Measurements from ENCODE around the gene SEC22A.

The SEC22A gene

GRCh38 chr3:123258811-123259420 lies 57.2 kb downstream of the SEC22A start:
- DNase-seq = peak; percentile 71 to 83 (median 82)
- Histone ChIP-seq H3K27me3 (replicated peaks in 2 of 5; ENCODE audit: control insufficient read depth in 4 of 5, insufficient read depth in 5 of 5, low read length in 4 of 5) (no peaks in the 10 kb centered on the region), H3K9me3 (ENCODE audit: control extremely low read depth in 1 of 5, control insufficient read depth in 4 of 5, insufficient read depth in 2 of 5, low read depth in 1 of 5, low read length in 4 of 5) (no peaks in the 10 kb centered on the region), H3K4me3 (ENCODE audit: control insufficient read depth in 1 of 7, extremely low read depth in 1 of 7, insufficient read depth in 4 of 7, low read depth in 2 of 7, low read length in 6 of 7) (no peak overlapping the region), H3K27ac (ENCODE audit: insufficient read depth in 1 of 2, low read depth in 1 of 2, low read length in 2 of 2, poor library complexity in 1 of 2, severe bottlenecking in 2 of 2) (no peak overlapping the region), H3K4me1 (ENCODE audit: control extremely low read depth in 1 of 4, control insufficient read depth in 4 of 4, insufficient read depth in 4 of 4, low read length in 3 of 4) (no peaks in the 10 kb centered on the region), H3K36me3 (ENCODE audit: control insufficient read depth in 4 of 4, insufficient read depth in 4 of 4, low read length in 3 of 4) (peaks cover 0 to 3% (median under 1%) of the 10 kb centered on the region in 4 experiments)
- ChIA-PET CTCF (interaction anchor here (0.7 kb wide), 1 partner anchor 229 kb away, joined by 3 read pairs; no protein-coding TSS in a partner anchor), POLR2A (no interaction called here)
- 100% methylated on average over 1 of the region's 3 CpGs for WGBS (ENCODE audit: insufficient coverage)

- WGBS (ENCODE audit: insufficient coverage) = no CpG with 5 or more reads among the region's 3 CpGs
- no peaks in the 10 kb centered on the region for H3K27me3 ChIP-seq (replicated peaks in 2 of 5; ENCODE audit: control insufficient read depth in 4 of 5, insufficient read depth in 5 of 5, low read length in 4 of 5)
- CTCF ChIA-PET = no interaction called here
- no peaks in the 10 kb centered on the region for H3K4me1 ChIP-seq (ENCODE audit: control extremely low read depth in 1 of 4, control insufficient read depth in 4 of 4, insufficient read depth in 4 of 4, low read length in 3 of 4)
- H3K36me3 ChIP-seq (ENCODE audit: control insufficient read depth in 4 of 4, insufficient read depth in 4 of 4, low read length in 3 of 4) = peaks cover 0 to 16% (median 5%) of the 10 kb centered on the region in 4 experiments
- no peak overlapping the region for H3K27ac ChIP-seq (ENCODE audit: insufficient read depth in 1 of 2, low read depth in 1 of 2, low read length in 2 of 2, poor library complexity in 1 of 2, severe bottlenecking in 2 of 2)
- no peak for DNase-seq
- POLR2A ChIA-PET = interaction anchor here (0.6 kb wide), 1 partner anchor 829 kb away, joined by 5 read pairs; no protein-coding TSS in a partner anchor
- no peak overlapping the region for H3K4me3 ChIP-seq (ENCODE audit: control insufficient read depth in 1 of 7, extremely low read depth in 1 of 7, insufficient read depth in 4 of 7, low read depth in 2 of 7, low read length in 6 of 7)
- H3K9me3 ChIP-seq (ENCODE audit: control extremely low read depth in 1 of 5, control insufficient read depth in 4 of 5, insufficient read depth in 2 of 5, low read depth in 1 of 5, low read length in 4 of 5) = peaks cover 0 to 7% (median 0%) of the 10 kb centered on the region in 5 experiments
Observed at GRCh38 chr3:123261666-123262065, 59.9 kb downstream of the SEC22A start.

- Histone ChIP-seq H3K9me3 (ENCODE audit: control extremely low read depth in 1 of 5, control insufficient read depth in 4 of 5, insufficient read depth in 2 of 5, low read depth in 1 of 5, low read length in 4 of 5) (peaks cover 0 to 11% (median 2%) of the 10 kb centered on the region in 5 experiments), H3K27ac (ENCODE audit: insufficient read depth in 1 of 2, low read depth in 1 of 2, low read length in 2 of 2, poor library complexity in 1 of 2, severe bottlenecking in 2 of 2) (no peak overlapping the region), H3K4me1 (ENCODE audit: control extremely low read depth in 1 of 4, control insufficient read depth in 4 of 4, insufficient read depth in 4 of 4, low read length in 3 of 4) (no peaks in the 10 kb centered on the region), H3K27me3 (replicated peaks in 2 of 5; ENCODE audit: control insufficient read depth in 4 of 5, insufficient read depth in 5 of 5, low read length in 4 of 5) (no peaks in the 10 kb centered on the region), H3K4me3 (ENCODE audit: control insufficient read depth in 1 of 7, extremely low read depth in 1 of 7, insufficient read depth in 4 of 7, low read depth in 2 of 7, low read length in 6 of 7) (no peak overlapping the region), H3K36me3 (ENCODE audit: control insufficient read depth in 4 of 4, insufficient read depth in 4 of 4, low read length in 3 of 4) (peaks cover 0 to 16% (median 6%) of the 10 kb centered on the region in 4 experiments)
- ChIA-PET CTCF (no interaction called here), POLR2A (no interaction called here)
- no peak for DNase-seq
- WGBS (ENCODE audit: insufficient coverage) = no CpG with 5 or more reads among the region's 2 CpGs
Observed at GRCh38 chr3:123262226-123262625, 60.5 kb downstream of the SEC22A start.

- POLR2A ChIA-PET = no interaction called here
- Histone ChIP-seq H3K27me3 (replicated peaks in 2 of 5; ENCODE audit: control insufficient read depth in 4 of 5, insufficient read depth in 5 of 5, low read length in 4 of 5) (no peaks in the 10 kb centered on the region), H3K4me1 (ENCODE audit: control extremely low read depth in 1 of 4, control insufficient read depth in 4 of 4, insufficient read depth in 4 of 4, low read length in 3 of 4) (no peaks in the 10 kb centered on the region), H3K9me3 (ENCODE audit: control extremely low read depth in 1 of 5, control insufficient read depth in 4 of 5, insufficient read depth in 2 of 5, low read depth in 1 of 5, low read length in 4 of 5) (peaks cover 0 to 11% (median 2%) of the 10 kb centered on the region in 5 experiments), H3K4me3 (ENCODE audit: control insufficient read depth in 1 of 7, extremely low read depth in 1 of 7, insufficient read depth in 4 of 7, low read depth in 2 of 7, low read length in 6 of 7) (no peak overlapping the region), H3K27ac (ENCODE audit: insufficient read depth in 1 of 2, low read depth in 1 of 2, low read length in 2 of 2, poor library complexity in 1 of 2, severe bottlenecking in 2 of 2) (no peak overlapping the region), H3K36me3 (ENCODE audit: control insufficient read depth in 4 of 4, insufficient read depth in 4 of 4, low read length in 3 of 4) (peaks cover 0 to 17% (median 7%) of the 10 kb centered on the region in 4 experiments)
- DNase-seq = no peak
- CTCF ChIA-PET = no interaction called here
- no CpG with 5 or more reads among the region's 5 CpGs for WGBS (ENCODE audit: insufficient coverage)
Observed at GRCh38 chr3:123262868-123263267, 61.1 kb downstream of the SEC22A start.

- Histone ChIP-seq H3K9me3 (ENCODE audit: control extremely low read depth in 1 of 5, control insufficient read depth in 4 of 5, insufficient read depth in 2 of 5, low read depth in 1 of 5, low read length in 4 of 5) (peaks cover 0 to 11% (median 2%) of the 10 kb centered on the region in 5 experiments), H3K36me3 (ENCODE audit: control insufficient read depth in 4 of 4, insufficient read depth in 4 of 4, low read length in 3 of 4) (peaks cover 0 to 18% (median 7%) of the 10 kb centered on the region in 4 experiments), H3K4me1 (ENCODE audit: control extremely low read depth in 1 of 4, control insufficient read depth in 4 of 4, insufficient read depth in 4 of 4, low read length in 3 of 4) (no peaks in the 10 kb centered on the region), H3K27ac (ENCODE audit: insufficient read depth in 1 of 2, low read depth in 1 of 2, low read length in 2 of 2, poor library complexity in 1 of 2, severe bottlenecking in 2 of 2) (no peak overlapping the region), H3K27me3 (replicated peaks in 2 of 5; ENCODE audit: control insufficient read depth in 4 of 5, insufficient read depth in 5 of 5, low read length in 4 of 5) (no peaks in the 10 kb centered on the region), H3K4me3 (ENCODE audit: control insufficient read depth in 1 of 7, extremely low read depth in 1 of 7, insufficient read depth in 4 of 7, low read depth in 2 of 7, low read length in 6 of 7) (no peak overlapping the region)
- POLR2A ChIA-PET = interaction anchor here (0.6 kb wide), 1 partner anchor 362 kb away, joined by 3 read pairs; no protein-coding TSS in a partner anchor
- DNase-seq = no peak
- CTCF ChIA-PET = interaction anchor here (0.8 kb wide), 1 partner anchor 9 kb away, joined by 3 read pairs; no protein-coding TSS in a partner anchor
- 90% methylated on average over 2 of the region's 2 CpGs for whole genome bisulfite sequencing (ENCODE audit: insufficient coverage)
Observed at GRCh38 chr3:123263941-123264340, 62.2 kb downstream of the SEC22A start.

- H3K36me3 ChIP-seq (ENCODE audit: control insufficient read depth in 4 of 4, insufficient read depth in 4 of 4, low read length in 3 of 4) = peaks cover 5 to 18% (median 12%) of the 10 kb centered on the region in 4 experiments
- ChIA-PET POLR2A (no interaction called here), CTCF (no interaction called here)
- DNase-seq = peak in 2 of 3 donors; percentile 5 to 24
- H3K27ac ChIP-seq (ENCODE audit: insufficient read depth in 1 of 2, low read depth in 1 of 2, low read length in 2 of 2, poor library complexity in 1 of 2, severe bottlenecking in 2 of 2) = no peak overlapping the region
- H3K27me3 ChIP-seq (replicated peaks in 2 of 5; ENCODE audit: control insufficient read depth in 4 of 5, insufficient read depth in 5 of 5, low read length in 4 of 5) = no peaks in the 10 kb centered on the region
- peaks cover 0 to 11% (median 2%) of the 10 kb centered on the region in 5 experiments for H3K9me3 ChIP-seq (ENCODE audit: control extremely low read depth in 1 of 5, control insufficient read depth in 4 of 5, insufficient read depth in 2 of 5, low read depth in 1 of 5, low read length in 4 of 5)
- H3K4me1 ChIP-seq (ENCODE audit: control extremely low read depth in 1 of 4, control insufficient read depth in 4 of 4, insufficient read depth in 4 of 4, low read length in 3 of 4) = no peaks in the 10 kb centered on the region
- H3K4me3 ChIP-seq (ENCODE audit: control insufficient read depth in 1 of 7, extremely low read depth in 1 of 7, insufficient read depth in 4 of 7, low read depth in 2 of 7, low read length in 6 of 7) = no peak overlapping the region
- WGBS (ENCODE audit: insufficient coverage) = 93% methylated on average over 2 of the region's 2 CpGs
Observed at GRCh38 chr3:123267821-123268220, 66.1 kb downstream of the SEC22A start.

- Histone ChIP-seq H3K4me3 (ENCODE audit: control insufficient read depth in 1 of 7, extremely low read depth in 1 of 7, insufficient read depth in 4 of 7, low read depth in 2 of 7, low read length in 6 of 7) (no peak overlapping the region), H3K9me3 (ENCODE audit: control extremely low read depth in 1 of 5, control insufficient read depth in 4 of 5, insufficient read depth in 2 of 5, low read depth in 1 of 5, low read length in 4 of 5) (peaks cover 0 to 9% (median 2%) of the 10 kb centered on the region in 5 experiments), H3K36me3 (ENCODE audit: control insufficient read depth in 4 of 4, insufficient read depth in 4 of 4, low read length in 3 of 4) (peaks cover 5 to 10% (median 6%) of the 10 kb centered on the region in 4 experiments), H3K27me3 (replicated peaks in 2 of 5; ENCODE audit: control insufficient read depth in 4 of 5, insufficient read depth in 5 of 5, low read length in 4 of 5) (no peaks in the 10 kb centered on the region), H3K4me1 (ENCODE audit: control extremely low read depth in 1 of 4, control insufficient read depth in 4 of 4, insufficient read depth in 4 of 4, low read length in 3 of 4) (no peaks in the 10 kb centered on the region), H3K27ac (ENCODE audit: insufficient read depth in 1 of 2, low read depth in 1 of 2, low read length in 2 of 2, poor library complexity in 1 of 2, severe bottlenecking in 2 of 2) (no peak overlapping the region)
- WGBS (ENCODE audit: insufficient coverage) = no CpG with 5 or more reads among the region's 2 CpGs
- POLR2A ChIA-PET = no interaction called here
- CTCF ChIA-PET = no interaction called here
- no peak for DNase-seq
Observed at GRCh38 chr3:123270818-123271217, 69.1 kb downstream of the SEC22A start.
